Activated CD8-positive, alpha-beta memory T cell treated with anti-CD3 and anti-CD28 coated beads, Interleukin-2, amount 50 U/mL, for 24 hours (primary cell): ENCODE measurements around the gene LRP2.

ENCODE experiments used
- DNase-seq: peaks from one replicate; pipeline ENCODE4 v3.0.0-alpha.2; 2020; ENCODE audit errors: extremely low read depth

LRP2 gene

DNA sequence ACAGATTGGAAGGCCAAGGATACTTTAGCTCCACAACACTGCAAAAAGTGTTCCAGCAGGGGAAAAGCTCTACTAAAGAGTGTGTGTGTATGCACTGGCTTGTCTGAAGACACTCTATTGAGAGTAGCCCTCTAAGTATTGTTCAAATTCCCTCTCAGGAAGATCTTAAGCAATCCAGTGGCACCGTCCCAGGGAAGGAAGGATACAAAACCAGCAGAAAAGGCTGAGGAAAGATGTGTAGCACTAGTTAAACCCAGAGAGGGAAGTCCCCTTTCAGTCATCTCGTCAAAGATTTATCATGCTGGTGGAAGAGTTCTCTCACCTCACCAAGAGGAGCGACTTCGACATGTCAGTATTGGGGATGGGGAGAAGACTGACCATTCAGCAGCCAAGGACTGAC, 242.5 kb downstream of the LRP2 start:
- no peak for DNase-seq

DNA sequence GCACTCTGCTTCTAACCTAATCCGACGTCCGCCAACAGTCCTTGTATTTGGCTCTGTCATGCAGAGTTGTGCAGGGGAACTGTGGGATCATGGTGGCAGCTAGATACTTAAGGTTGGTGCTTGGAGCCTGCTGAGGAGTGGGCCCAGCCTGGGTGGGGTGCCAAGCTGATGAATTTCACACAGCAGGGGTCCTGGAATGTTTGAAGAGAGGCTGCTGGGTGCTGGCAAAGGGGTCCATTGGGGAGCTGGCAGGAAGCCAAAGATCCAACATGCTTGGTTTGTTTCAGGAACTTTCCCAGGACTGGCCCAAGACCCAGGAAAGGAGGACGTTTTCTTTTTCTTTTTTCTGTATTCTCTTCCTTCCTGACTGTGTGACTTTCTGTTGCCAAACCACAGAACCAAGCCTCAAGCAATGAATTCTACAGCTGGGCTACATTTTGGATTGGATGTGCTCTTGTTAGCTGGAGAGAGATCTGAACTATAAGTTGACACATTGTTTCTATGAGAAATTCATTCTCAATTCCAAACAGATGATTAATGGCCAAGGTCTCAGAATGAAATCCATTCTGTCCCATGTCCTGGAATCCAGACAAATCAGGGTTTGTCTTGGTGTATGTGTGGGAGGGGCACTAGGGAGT, 243.1 kb downstream of the LRP2 start:
- no peak for DNase-seq

DNA sequence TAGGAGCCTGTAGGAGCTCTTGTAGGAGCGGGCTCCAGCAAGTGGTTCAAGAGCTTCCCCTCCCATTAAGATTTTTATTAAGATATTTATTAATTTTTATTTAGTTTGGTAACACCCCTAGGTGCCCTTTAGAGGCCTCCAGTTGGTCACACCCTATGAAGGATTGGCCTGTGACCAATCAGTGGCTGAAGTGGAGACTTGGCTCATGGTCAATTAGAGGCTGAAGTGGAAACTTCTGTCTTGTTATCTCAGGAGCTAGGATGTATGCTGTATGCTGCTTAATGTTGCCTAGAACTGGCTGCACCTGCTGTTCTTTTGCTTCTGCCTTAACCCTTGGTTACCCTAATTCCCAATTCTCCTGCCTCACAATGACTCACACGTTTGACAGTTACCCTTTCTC, 244.3 kb downstream of the LRP2 start:
- DNase-seq, result no peak

DNA sequence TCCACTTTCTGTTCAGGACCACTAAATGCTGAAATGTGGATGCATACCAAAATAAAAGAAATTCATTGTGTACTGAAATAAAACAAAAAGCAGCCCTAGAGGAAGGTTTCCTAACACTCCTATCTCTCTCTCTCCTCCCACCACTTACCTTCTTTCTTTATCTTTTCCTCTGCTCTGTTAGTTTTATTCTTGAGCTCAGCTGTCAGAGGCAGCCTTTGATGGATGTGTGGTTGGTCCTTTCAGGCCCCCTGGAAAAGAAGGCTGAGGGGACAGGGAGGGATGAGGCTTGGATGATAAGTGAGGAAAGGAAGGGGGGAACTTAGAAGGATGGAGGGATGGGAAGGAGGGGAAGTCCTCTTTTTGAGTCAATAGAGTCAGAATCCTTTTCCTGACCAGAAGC, 245.3 kb downstream of the LRP2 start:
- DNase-seq, result no peak

DNA sequence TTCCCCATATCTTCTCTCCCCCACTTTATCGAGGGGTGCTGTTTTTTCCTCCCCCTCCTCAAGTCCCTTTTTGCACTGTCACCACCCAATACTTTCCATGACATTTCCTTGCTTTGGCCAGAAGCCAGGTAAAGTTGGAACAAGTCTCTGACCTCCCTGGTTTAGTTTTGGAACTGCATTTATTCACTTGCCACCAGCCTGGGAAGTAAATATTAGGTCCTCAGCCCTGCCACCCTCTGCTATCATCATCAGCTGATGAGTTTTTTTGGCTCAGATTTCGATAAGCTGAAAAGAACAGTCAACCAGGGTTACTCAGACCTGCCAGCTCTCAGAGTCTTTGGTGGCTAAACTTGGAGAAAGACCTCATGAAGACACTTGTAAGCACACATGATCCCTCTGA, 246.0 kb downstream of the LRP2 start:
- DNase-seq, result no peak

DNA sequence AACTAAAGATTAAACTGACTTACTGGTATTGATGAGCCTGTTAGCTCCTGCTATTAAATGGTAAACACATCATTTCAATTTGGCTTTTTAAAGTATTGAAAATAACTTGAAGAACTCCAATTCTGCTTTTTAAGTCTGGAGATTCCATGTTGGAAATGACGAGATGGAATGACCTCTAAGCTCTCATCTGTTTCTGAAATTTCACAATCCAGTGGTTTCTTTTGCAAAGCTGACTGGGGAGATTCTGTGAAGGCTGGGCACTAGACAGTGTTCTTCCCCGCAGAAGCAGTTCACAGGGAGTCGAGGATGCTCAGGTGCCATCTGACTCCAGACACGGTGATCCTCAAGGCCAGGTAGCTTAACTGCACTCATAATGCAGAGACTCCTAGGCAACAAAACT, 248.3 kb downstream of the LRP2 start:
- no peak for DNase-seq

DNA sequence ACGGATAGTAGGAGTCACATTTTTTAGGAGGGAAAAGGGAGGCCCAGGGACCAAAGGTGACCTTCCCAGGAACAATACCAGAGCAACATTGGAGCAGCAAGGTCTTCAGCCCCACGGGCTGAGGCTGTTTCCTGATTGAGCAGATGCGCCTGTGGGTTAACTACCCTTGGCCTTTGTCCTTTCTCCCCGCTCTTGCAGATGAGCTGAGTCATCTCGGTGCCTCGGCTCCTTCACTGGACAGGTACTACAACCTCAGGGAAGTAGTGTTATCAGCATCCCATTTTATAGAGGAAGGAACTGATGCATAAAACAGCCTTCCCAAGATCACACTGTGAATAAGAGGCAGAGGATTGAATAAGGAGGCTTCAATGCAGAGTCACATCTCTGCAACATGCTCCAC, 249.5 kb downstream of the LRP2 start:
- DNase-seq, result no peak

DNA sequence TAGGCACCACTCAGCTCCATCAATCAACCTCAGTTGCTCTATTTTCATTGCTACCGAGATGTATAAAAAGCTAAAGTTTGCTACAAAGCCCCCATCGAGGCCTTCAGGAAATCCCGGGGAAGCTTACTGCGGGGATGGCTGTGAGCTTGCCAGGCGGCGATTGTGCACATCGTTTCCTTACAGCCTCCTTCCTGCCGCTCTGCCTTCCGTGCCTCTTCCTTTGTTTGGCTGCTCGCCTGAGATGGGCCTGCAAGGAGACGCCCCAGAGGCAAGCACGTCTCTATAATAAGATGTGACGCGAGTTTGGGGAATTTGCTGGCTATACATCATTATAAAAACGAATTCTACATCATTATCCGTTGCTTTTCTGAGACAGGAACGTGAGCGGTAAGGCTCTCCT, 251.4 kb downstream of the LRP2 start:
- no peak for DNase-seq

DNA sequence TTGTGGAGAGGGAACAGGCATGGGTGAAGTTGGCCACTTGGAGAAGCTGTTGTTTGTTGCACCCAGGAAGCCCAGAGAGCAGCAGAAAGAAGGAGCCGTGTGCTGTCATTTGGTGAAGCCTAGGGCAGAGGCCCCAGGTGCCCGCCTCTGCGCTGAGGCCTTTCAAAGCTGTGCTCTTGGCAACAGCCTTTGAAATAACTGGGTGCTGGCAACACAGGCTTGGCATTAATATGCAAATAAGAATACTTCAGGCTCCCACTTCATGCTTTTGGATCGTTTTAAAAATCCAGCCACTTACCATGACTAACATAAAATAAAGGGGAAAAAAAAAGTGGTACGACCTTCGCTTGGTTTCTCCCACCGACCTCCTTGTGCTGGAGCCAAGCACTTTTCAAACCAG, 251.9 kb downstream of the LRP2 start:
- no peak for DNase-seq

DNA sequence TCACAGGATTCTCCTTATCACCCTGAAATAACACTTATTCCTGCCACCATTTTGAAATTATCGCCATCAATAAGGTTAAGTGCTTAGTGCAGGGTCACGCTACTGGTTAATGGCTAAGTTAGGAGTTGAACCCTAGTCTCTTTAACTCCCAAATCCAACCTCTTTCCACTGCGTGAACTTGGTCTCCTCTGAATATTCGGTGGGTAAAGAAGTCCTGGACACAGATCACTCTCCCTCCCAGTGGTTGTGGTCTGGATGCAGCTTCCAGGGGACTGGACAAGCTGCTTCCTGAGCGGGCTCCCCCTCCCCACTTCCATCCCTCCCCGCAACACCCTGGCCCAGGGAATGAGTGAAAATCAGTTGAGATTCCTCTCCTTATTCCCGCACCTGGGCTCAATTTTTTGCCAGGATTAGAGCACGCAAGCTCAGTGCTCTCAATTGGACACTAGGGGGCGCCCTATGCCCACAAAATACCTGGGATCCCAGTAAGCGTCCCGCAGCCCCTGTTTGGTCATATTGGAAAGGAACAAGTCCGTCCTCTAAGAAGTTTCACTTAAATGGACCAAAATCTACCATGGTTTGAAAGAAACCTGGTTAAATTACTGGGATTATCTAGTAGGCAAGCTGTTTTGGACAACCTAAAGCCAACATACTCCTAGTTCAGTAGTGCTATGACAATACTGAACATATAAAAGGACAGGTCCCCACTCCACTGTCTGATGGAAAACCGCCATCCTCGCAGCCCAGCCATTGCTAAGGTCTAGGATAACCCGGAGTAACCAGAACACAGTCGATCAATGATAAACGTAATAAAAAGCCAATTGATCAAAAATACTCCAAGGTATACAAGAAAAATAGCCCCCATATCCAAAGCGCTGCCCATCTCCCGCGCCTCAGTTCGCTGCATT, 252.6 kb downstream of the LRP2 start:
- peak; percentile 30 for DNase-seq

DNA sequence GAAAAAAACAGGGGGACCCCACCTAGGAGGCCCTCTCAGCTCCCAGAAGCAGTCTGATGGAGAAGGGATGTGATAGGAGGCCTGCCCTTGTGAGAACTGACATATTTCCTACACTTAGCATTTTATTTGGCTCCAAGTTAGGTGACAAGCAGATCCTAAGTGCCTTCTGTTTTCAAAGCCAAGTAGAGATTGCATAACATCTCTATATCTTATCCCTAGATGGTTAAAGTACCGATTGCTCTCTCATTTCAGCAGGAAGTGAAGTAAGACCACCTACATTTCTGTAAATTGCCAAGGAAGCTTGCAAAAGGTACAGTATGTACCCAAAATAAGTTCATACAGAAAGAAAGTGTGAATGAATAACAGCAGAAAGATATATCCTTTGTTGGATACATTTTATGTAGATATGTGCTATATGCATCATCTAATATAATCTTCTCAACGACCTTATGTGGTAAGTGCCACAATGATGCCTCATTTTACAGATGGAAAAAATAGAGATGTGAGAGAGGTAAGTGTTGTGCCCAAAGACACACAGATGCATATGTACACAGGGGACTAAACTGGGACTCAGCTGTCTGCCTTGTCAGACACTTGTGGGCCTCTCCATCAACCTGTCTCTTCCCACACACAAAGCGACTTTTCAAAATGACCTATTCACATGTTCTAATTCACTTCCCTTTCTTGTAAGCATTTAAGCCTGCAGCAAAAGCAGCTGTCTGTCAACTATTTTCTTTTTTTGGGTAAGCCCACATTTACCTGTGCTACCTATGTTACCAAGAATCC, 254.0 kb downstream of the LRP2 start:
- DNase-seq, result no peak

DNA sequence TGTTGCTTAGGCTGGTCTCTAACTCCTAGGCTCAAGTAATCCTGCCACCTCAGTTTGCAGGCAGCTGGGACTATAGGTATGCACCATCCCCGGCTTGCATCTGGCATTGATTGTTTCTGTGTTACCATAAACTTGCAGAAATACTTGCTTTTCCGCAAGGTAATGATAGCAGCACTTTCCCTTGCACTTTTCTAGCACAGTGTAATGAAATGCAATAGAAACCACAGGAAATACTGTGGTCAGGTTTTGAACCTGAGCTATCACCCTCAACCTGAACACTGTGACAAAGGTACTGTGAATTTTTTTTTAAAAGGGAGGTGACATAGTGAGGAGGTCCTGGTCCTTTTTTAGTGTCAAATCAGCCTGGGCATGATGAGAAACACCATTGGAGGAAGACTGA, 254.7 kb downstream of the LRP2 start:
- DNase-seq, result no peak

DNA sequence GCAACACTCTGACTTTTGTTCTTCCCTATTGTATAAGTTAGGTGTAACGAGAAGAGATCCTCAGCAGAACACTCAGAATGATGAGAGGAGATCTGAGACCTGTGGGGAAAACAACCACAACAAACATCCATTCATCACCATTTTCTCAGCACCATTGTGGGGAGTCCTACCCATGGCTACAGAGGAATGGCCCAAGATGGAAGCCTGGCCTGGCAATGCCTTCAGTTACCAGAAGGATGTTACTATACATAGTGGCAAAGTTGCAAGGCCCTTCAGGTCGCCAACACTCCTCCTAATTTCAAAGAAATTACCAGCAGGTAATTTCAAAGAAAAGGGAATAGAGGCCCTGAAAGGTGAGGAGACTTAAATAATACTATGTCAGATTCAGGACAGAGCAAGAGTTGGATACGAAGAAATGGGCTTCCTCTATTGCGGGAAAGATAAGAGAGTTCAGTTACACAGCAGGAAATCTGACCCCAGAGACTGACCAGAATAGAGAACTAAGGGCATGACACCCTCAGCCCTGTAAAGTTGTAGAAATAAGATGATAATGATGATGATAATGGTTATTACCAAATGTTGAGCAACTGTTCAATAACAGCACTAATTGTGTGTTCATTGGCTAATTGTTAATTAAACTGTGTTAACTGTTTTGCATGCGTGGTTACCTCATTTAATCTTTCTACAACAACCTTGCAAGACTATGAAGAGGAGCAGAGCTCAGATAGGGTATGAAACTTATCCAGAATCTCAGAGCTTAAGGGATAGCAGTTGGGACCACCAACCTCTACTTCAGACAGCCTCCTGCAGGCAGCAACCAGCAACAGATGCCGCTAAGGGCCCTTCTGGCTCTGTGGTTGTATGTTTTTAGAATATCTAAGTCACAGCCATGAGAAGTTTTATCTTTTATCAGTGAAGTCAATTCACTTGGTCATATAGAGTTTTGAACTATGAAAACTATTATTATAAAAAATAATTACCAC, 255.5 kb downstream of the LRP2 start:
- DNase-seq, result no peak

DNA sequence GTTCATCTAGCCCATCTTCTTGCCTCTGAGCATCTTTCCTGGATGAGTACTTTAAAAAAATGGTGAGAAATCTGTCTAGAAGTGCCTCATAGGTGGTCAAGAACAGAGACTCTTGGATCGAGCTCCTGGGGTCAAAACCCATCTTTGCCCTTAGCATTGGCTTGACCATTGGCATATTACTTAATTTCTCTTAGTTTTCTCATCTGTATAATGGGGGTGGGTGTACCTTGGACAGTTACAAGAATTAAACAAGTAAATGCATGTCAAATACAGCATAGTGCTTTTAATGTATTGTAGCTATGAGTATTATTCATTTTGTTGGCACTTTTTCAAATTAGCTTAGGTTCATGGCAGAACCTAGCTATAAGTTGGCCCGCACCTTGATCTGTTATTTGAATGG, 256.2 kb downstream of the LRP2 start:
- no peak for DNase-seq

DNA sequence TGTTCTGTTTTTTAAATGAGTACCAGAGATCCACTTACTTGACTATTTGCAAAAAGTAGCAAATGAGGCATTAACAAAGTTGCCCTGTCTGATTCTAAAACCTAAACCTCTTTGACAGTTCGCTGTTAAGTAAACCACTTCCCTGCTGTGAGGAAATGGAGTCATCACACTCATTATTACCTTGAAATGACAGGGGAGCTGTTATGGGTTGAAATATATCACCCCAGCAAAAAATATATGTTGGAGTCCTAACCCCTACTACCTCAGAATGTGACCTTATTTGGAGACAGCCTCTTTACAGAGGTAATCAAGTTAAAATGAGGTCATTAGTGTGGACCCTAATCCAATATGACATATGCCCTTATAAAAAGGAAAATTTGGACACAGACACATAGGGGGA, 256.9 kb downstream of the LRP2 start:
- DNase-seq, result no peak

DNA sequence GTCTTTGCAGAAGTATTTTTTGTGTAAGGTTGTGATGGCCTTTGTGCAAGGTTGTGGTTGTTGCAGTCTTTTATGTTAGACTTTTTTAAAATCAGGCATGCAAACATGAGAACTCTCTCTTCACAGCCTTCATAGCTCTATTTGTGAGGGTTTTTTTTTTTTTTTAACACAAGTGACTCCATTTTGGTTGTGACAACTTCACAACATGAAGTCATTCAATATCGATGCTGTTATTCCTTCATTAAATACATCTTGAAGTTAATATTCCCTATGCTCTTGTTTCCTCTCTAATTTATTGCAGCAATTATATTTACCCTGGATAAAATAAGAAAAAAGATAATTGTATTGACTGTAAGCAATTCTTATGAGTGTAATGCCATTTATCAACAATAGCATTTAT, 257.5 kb downstream of the LRP2 start:
- DNase-seq, result no peak

DNA sequence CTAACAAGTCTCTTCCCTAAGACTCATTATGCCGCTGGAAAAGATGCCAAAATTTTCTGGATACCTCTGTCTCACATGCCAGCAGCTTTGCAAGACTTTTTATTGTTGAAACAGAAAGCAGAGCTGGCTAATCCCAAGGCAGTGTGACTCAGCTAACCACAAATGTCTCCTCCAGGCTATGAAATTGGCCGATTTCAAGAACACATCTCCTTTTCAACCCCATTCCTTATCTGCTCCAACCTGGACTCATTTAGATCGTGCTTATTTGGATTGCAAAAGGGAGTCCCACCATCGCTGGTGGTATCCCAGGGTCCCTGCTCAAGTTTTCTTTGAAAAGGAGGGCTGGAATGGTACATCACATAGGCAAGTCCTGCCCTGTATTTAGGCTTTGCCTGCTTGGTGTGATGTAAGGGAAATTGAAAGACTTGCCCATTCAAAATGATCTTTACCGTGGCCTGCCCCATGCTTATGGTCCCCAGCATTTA, 266.7 kb downstream of the LRP2 start:
- DNase-seq, result no peak

DNA sequence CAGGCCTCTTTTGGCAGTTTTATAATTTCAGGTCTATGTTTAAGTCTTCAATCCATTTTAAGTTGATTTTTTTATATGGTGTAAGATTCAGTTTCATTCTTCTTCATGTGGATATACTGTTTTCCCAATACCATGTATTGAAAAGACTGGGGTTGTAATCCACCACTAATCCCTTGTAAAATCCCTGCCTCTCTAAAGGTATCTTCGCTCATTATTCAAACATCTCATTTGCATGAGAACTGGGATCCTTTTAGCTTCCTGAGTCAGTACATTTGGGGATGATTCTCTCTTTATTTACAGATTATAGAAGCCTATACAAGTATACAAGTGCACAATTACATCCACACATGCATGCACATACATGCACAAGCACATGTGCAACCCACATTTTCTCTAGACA, 267.7 kb downstream of the LRP2 start:
- DNase-seq, result no peak

DNA sequence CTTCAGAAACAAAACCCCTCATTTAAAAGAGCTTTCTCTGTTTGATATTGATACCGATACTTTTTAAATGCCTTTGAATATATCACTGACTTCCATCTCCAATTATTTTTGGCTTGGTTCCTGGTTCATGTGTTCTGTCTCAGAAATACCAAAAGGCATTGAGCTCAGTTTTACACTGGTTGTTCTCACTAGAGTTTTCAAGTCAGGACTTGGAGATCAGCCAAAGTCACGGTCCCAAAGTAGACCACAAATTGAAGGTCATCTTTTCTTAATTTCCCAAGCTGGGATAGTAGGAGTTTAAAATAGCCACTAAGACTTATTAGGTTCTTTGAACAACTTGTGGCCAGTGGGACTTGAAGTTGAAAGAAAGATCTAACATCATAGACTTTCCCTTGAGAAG, 268.8 kb downstream of the LRP2 start:
- no peak for DNase-seq

DNA sequence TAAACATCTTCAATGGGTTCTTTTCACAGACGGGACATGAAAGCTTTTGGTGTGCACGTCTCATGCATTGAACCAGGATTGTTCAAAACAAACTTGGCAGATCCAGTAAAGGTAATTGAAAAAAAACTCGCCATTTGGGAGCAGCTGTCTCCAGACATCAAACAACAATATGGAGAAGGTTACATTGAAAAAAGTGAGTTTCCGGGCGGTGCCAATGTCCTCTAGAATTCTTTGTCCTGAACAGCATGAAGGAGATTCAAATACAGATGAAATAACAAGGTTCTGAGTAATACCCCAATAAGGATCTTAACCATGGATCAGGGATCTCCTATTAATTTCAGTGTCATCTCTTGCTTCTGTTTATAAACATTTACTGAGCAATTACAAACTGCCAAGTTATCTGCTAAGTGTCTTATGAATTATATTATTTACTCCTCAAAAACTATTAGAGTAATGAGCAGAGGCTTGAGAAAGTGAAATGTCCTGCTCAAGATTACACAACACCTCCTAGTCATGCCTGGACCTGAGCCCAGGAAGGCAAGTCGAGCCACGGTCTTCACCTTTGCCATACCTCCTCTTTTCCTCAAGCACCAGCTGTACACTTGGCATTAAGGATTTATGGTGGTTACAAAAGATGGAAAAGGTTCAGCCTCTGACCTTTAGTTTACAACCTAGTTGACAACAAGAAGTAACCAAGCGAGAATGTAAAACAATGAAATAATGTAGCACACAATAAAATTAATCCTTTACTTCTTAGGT, 270.4 kb downstream of the LRP2 start:
- no peak for DNase-seq

DNA sequence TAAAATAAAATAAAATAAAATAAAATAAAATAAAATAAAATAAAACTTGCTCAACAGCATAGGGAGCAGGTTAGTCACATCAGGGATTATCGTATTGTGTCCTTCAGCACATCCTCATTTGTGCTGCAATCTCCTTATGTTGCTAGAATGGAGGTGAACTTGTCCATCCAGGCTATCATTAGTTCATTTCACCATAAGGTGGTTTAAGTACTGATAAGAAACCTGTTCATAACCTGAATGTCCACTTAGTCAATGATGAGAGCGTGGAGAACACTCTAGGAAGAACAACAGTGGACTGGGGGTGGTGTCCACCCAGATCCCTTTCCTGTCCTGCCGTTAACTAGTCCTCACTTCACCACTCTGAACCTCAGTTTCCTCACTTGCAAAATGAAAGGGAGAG, 271.1 kb downstream of the LRP2 start:
- no peak for DNase-seq
